HEK293T (cell line): ENCODE results near the gene TNFSF9.

ENCODE experiments used
- CTBP1 ChIP-seq: fragments of 450-650 bp; IDR thresholded peaks from 2 replicates; pipeline ENCODE4 v1.6.1; 2016; ENCODE audit warnings: borderline replicate concordance
- FOXA1 ChIP-seq: fragments of 450-650 bp; IDR thresholded peaks from 2 replicates; pipeline ENCODE4 v1.6.1; 2016; ENCODE audit warnings: mild to moderate bottlenecking
- L3MBTL2 ChIP-seq: fragments of 450-650 bp; conservative IDR thresholded peaks from 2 replicates; pipeline ENCODE4 v1.6.1; 2016; ENCODE audit warnings: mild to moderate bottlenecking
- NFRKB ChIP-seq: fragments of 450-650 bp; IDR thresholded peaks from 2 replicates; pipeline ENCODE4 v1.6.1; 2016; ENCODE audit warnings: mild to moderate bottlenecking, moderate library complexity
- PKNOX1 ChIP-seq: fragments of 450-650 bp; IDR thresholded peaks from 2 replicates; pipeline ENCODE4 v1.6.1; 2016
- SUZ12 ChIP-seq: fragments of 450-650 bp; IDR thresholded peaks from 2 replicates; pipeline ENCODE4 v1.6.1; 2016; ENCODE audit warnings: mild to moderate bottlenecking

- TF ChIP-seq PKNOX1 (no peak), NFRKB (no peak), FOXA1 (no peak), CTBP1 (no peak), SUZ12 (no peak), L3MBTL2 (no peak)
These were observed 2.8 kb upstream of the TNFSF9 start for GRCh38 chr19:6527893-6528543.
